T-helper 1 cell treated with Interleukin-12 subunit alpha and Interleukin-12 subunit beta and Interleukin-4 antibody, amounts not matched to agents 30 ng/mL and 1 ng/mL, for 36 hours (primary cell): ENCODE data around the gene PLEKHG4B. TPM values are rescaled to one million over a fixed set of nuclear protein-coding genes. Genes with fewer than 3 reads are reported as not detected.
"Not testable (repeated sequence)": the region's sequence is repeated elsewhere in the genome, so short reads cannot be mapped to it uniquely, and the experiment has no call there.

Experiments
- intact Hi-C: fragments of 100-400 bp; cut with micrococcal nuclease; formaldehyde crosslinking; loops from one replicate; pipeline ENCODE4 v1.15.1; 2024
- total RNA-seq: library from RNA; stranded (reverse); gene quantifications from 2 replicates; pipeline ENCODE4 v1.2.3, GENCODE V29; 2022

PLEKHG4B gene
- total RNA-seq, 1 donor from 2014 or later, result not detected

- intact Hi-C loops, result no loop called here
Measured at GRCh38 chr5:155651-156410, 63.9 kb downstream of the PLEKHG4B start.

GRCh38 chr5:156411-157072 is 64.6 kb downstream of the PLEKHG4B start:
- intact Hi-C loops, result no loop called here

GRCh38 chr5:157126-157715 is 65.3 kb downstream of the PLEKHG4B start:
- intact Hi-C loops, result no loop called here

GRCh38 chr5:157801-158200 is 65.8 kb downstream of the PLEKHG4B start:
- intact Hi-C loops, result no loop called here

GRCh38 chr5:158807-159447 is 67.0 kb downstream of the PLEKHG4B start:
- intact Hi-C loops, result no loop called here

- intact Hi-C loops, result no loop called here
Measured at GRCh38 chr5:159448-160172, 67.6 kb downstream of the PLEKHG4B start.

- intact Hi-C loops, result no loop called here
Measured at GRCh38 chr5:160173-160510, 68.2 kb downstream of the PLEKHG4B start.

GRCh38 chr5:160921-161802 is 69.2 kb downstream of the PLEKHG4B start:
- intact Hi-C loops, result no loop called here

- intact Hi-C loops, result no loop called here
Measured at GRCh38 chr5:161803-162110, 69.8 kb downstream of the PLEKHG4B start.

- intact Hi-C loops, result no loop called here
Measured at GRCh38 chr5:162190-162564, 70.2 kb downstream of the PLEKHG4B start.

- intact Hi-C loops, result no loop called here
Measured at GRCh38 chr5:162565-163337, 70.8 kb downstream of the PLEKHG4B start.

GRCh38 chr5:163338-163620 is 71.3 kb downstream of the PLEKHG4B start:
- intact Hi-C loops, result no loop called here

- intact Hi-C loops, result no loop called here
Measured at GRCh38 chr5:163841-164240, 71.9 kb downstream of the PLEKHG4B start.

- intact Hi-C loops, result no loop called here
Measured at GRCh38 chr5:164244-164643, 72.3 kb downstream of the PLEKHG4B start.

GRCh38 chr5:164783-165182 is 72.8 kb downstream of the PLEKHG4B start:
- intact Hi-C loops, result not testable (repeated sequence)

- intact Hi-C loops, result no loop called here
Measured at GRCh38 chr5:166441-167372, 74.7 kb downstream of the PLEKHG4B start.

- intact Hi-C loops, result no loop called here
Measured at GRCh38 chr5:167511-167910, 75.5 kb downstream of the PLEKHG4B start.

- intact Hi-C loops, result no loop called here
Measured at GRCh38 chr5:167982-168660, 76.2 kb downstream of the PLEKHG4B start.
